Measurements from ENCODE around the gene VAV3. TPM values are rescaled to one million over a fixed set of nuclear protein-coding genes. Genes with fewer than 3 reads are reported as not detected.

VAV3 gene
- total RNA-seq, 1 experiment from 2014 or later: 10.0 TPM

- DNase-seq (ENCODE audit: low spot score) (no peak), ATAC-seq (no peak)
- H3K4me1 Mint-ChIP-seq: no peaks in the 10 kb centered on the region
- ChIA-PET CTCF (no interaction called here), POLR2A (no interaction called here)
- no peak overlapping the region for H3K4me3 Mint-ChIP-seq
- no peak overlapping the region for H3K27ac Mint-ChIP-seq
- H3K36me3 Mint-ChIP-seq: no peaks in the 10 kb centered on the region
- no peaks in the 10 kb centered on the region for H3K27me3 Mint-ChIP-seq (ENCODE audit: low read depth)
- TF ChIP-seq FOXP4 (CRISPR knock-in tag; IDR thresholded peaks at IDR 0.05) (no peak), USF2 (CRISPR knock-in tag; IDR thresholded peaks at IDR 0.05) (no peak), TP53 (CRISPR knock-in tag; IDR thresholded peaks at IDR 0.05) (no peak)
- H3K9me3 Mint-ChIP-seq: no peaks in the 10 kb centered on the region
Measured at GRCh38 chr1:107547363-107548155, 417.4 kb downstream of the VAV3 start.

- H3K9me3 Mint-ChIP-seq: no peaks in the 10 kb centered on the region
- no peak for TF ChIP-seq TEAD4 (CRISPR knock-in tag; IDR thresholded peaks at IDR 0.05)
- 0 out of 2 replicates have a peak, but pooled peaks have one; percentile 42 for TF ChIP-seq ZNF317 (CRISPR knock-in tag; IDR thresholded peaks at IDR 0.05; ENCODE audit: borderline replicate concordance, low read depth)
- CTCF ChIA-PET: interaction anchor here (1.0 kb wide), 1 partner anchor 17 kb away, joined by 3 read pairs; no protein-coding TSS in a partner anchor
- DNase-seq (ENCODE audit: low spot score): no peak
- H3K4me1 Mint-ChIP-seq: no peaks in the 10 kb centered on the region
- H3K27ac Mint-ChIP-seq: no peak overlapping the region
- no peaks in the 10 kb centered on the region for H3K36me3 Mint-ChIP-seq
- H3K27me3 Mint-ChIP-seq (ENCODE audit: low read depth): no peaks in the 10 kb centered on the region
- no peak overlapping the region for H3K4me3 Mint-ChIP-seq
- no peak for ATAC-seq
- POLR2A ChIA-PET: no interaction called here
Measured at GRCh38 chr1:107546576-107546975, 418.4 kb downstream of the VAV3 start.

GRCh38 chr1:107545879-107546278 is 419.1 kb downstream of the VAV3 start:
- H3K4me1 Mint-ChIP-seq: peaks cover 3% of the 10 kb centered on the region; the same call in 1 of the 2 replicates
- DNase-seq (ENCODE audit: low spot score): no peak
- ChIA-PET CTCF (interaction anchor here (1.0 kb wide), 1 partner anchor 17 kb away, joined by 3 read pairs; no protein-coding TSS in a partner anchor), POLR2A (no interaction called here)
- ATAC-seq: no peak
- TF ChIP-seq ZBTB43 (CRISPR knock-in tag; IDR thresholded peaks at IDR 0.05): no peak
- no peak for TF ChIP-seq ATF3 (CRISPR knock-in tag; conservative IDR thresholded peaks at IDR 0.05)
- no peak for TF ChIP-seq HMGA2 (CRISPR knock-in tag; IDR thresholded peaks at IDR 0.05)
- no peak for TF ChIP-seq FOXP1 (CRISPR knock-in tag; IDR thresholded peaks at IDR 0.05; ENCODE audit: borderline replicate concordance)
- TF ChIP-seq STAT6 (CRISPR knock-in tag; conservative IDR thresholded peaks at IDR 0.05; ENCODE audit: low read depth): no peak
- no peak for TF ChIP-seq NFE2L1 (CRISPR knock-in tag; IDR thresholded peaks at IDR 0.05)
- no peak for TF ChIP-seq PREB (CRISPR knock-in tag; IDR thresholded peaks at IDR 0.05; ENCODE audit: borderline replicate concordance)
- no peak for TF ChIP-seq CBFB (CRISPR knock-in tag; IDR thresholded peaks at IDR 0.05; ENCODE audit: low read depth)
- TF ChIP-seq IRF1 (CRISPR knock-in tag; IDR thresholded peaks at IDR 0.05): no peak
- TF ChIP-seq E2F5 (CRISPR knock-in tag; IDR thresholded peaks at IDR 0.05): no peak
- H3K36me3 Mint-ChIP-seq: no peaks in the 10 kb centered on the region
- no peak overlapping the region for H3K27ac Mint-ChIP-seq
- H3K9me3 Mint-ChIP-seq: no peaks in the 10 kb centered on the region
- no peak overlapping the region for H3K4me3 Mint-ChIP-seq
- no peaks in the 10 kb centered on the region for H3K27me3 Mint-ChIP-seq (ENCODE audit: low read depth)

Data from WTC11 (cell line).